MCF 10A (cell line): ENCODE results near the gene PELO. TPM values are rescaled to one million over a fixed set of nuclear protein-coding genes. Genes with fewer than 3 reads are reported as not detected.

ENCODE experiments used
- BruUV-seq: library from RNA; stranded (reverse); fragments of 400-500 nt; replicated peaks from 2 replicates; lab custom pipeline; 2021; lab: Mats Ljungman, UMichigan
- CTCF ChIA-PET: fragments of 300-600 bp; sonication (Branson Sonifier 250); formaldehyde crosslinking; extraction: SDS; loops from one replicate; lab custom pipeline; 2021; ENCODE audit warnings: antibody characterized with exemption, inconsistent platforms; lab: Yijun Ruan, JAX
- POLR2A ChIA-PET: fragments of 300-600, 350-650 bp; sonication (Branson Sonifier 250); formaldehyde crosslinking; extraction: SDS; loops from one replicate; lab custom pipeline; 2020; ENCODE audit warnings: antibody characterized with exemption, inconsistent platforms; lab: Yijun Ruan, JAX
- DNase-seq: peaks from one replicate; pipeline ENCODE4 v3.0.0-alpha.2; 2018; ENCODE audit not compliant: unreplicated experiment
- H3K27ac Mint-ChIP-seq: one replicate; pipeline ENCODE4 v1.8.0; 2022; ENCODE audit warnings: mild to moderate bottlenecking, low read depth, mixed read lengths; ENCODE audit not compliant: unreplicated experiment
- H3K27me3 Mint-ChIP-seq: one replicate; pipeline ENCODE4 v1.8.0; 2022; ENCODE audit warnings: mixed read lengths; ENCODE audit not compliant: insufficient read depth, unreplicated experiment
- H3K36me3 Mint-ChIP-seq: one replicate; pipeline ENCODE4 v1.8.0; 2022; ENCODE audit warnings: mild to moderate bottlenecking, moderate library complexity, mixed read lengths; ENCODE audit not compliant: insufficient read depth, unreplicated experiment
- H3K4me1 Mint-ChIP-seq: one replicate; pipeline ENCODE4 v1.8.0; 2022; ENCODE audit warnings: mixed read lengths; ENCODE audit not compliant: insufficient read depth, unreplicated experiment
- H3K4me3 Mint-ChIP-seq: one replicate; pipeline ENCODE4 v1.8.0; 2022; ENCODE audit warnings: mild to moderate bottlenecking, moderate library complexity, mixed read lengths; ENCODE audit not compliant: unreplicated experiment
- H3K9me3 Mint-ChIP-seq: one replicate; pipeline ENCODE4 v1.8.0; 2022; ENCODE audit warnings: mixed read lengths; ENCODE audit not compliant: unreplicated experiment
- CTCF ChIP-seq: fragments of 200-600 bp; IDR thresholded peaks from one replicate; pipeline ENCODE4 v1.8.0; 2022; ENCODE audit warnings: antibody characterized with exemption, mild to moderate bottlenecking; ENCODE audit not compliant: unreplicated experiment
- intact Hi-C: fragments of 100-400 bp; cut with micrococcal nuclease; formaldehyde crosslinking; loops from 2 replicates; pipeline ENCODE4 v1.14.1; 2022
- total RNA-seq: library from RNA; stranded (reverse); gene quantifications from 2 replicates; pipeline ENCODE4 v1.2.3, GENCODE V29; 2022

PELO gene
- total RNA-seq, 1 experiment from 2014 or later, result 22.5 TPM

GRCh38 chr5:52760695-52761366, 26.9 kb upstream of the PELO start:
- BruUV-seq, result no TSS peak
- Mint-ChIP-seq H3K4me1 (no peaks in the 10 kb centered on the region), H3K36me3 (no peaks in the 10 kb centered on the region), H3K27ac (no peak overlapping the region), H3K27me3 (no peaks in the 10 kb centered on the region), H3K9me3 (no peaks in the 10 kb centered on the region), H3K4me3 (no peak overlapping the region)
- intact Hi-C loops, result no loop called here
- no peak for DNase-seq
- POLR2A ChIA-PET, result no interaction called here
- TF ChIP-seq CTCF, result no peak
- CTCF ChIA-PET, result no interaction called here

GRCh38 chr5:52767217-52767743, 20.4 kb upstream of the PELO start:
- POLR2A ChIA-PET, result interaction anchor here (0.6 kb wide), 1 partner anchor 1755 kb away, joined by 3 read pairs; no protein-coding TSS in a partner anchor
- Mint-ChIP-seq H3K27ac (no peak overlapping the region), H3K36me3 (no peaks in the 10 kb centered on the region), H3K9me3 (no peaks in the 10 kb centered on the region), H3K27me3 (no peaks in the 10 kb centered on the region), H3K4me3 (no peak overlapping the region), H3K4me1 (no peaks in the 10 kb centered on the region)
- intact Hi-C loops, result no loop called here
- no TSS peak for BruUV-seq
- TF ChIP-seq CTCF, result no peak
- DNase-seq, result no peak
- CTCF ChIA-PET, result interaction anchor here (0.6 to 1.2 kb wide), 3 partner anchors 14 to 177 kb away, joined by 3 to 5 read pairs (median 4); no protein-coding TSS in a partner anchor

- Mint-ChIP-seq H3K27ac (no peak overlapping the region), H3K27me3 (no peaks in the 10 kb centered on the region), H3K4me3 (no peak overlapping the region), H3K4me1 (no peaks in the 10 kb centered on the region), H3K36me3 (no peaks in the 10 kb centered on the region), H3K9me3 (no peaks in the 10 kb centered on the region)
- TF ChIP-seq CTCF, result no peak
- ChIA-PET CTCF (interaction anchor here (0.6 to 1.2 kb wide), 2 partner anchors 13 to 22 kb away, joined by 3 to 5 read pairs; no protein-coding TSS in a partner anchor), POLR2A (interaction anchor here (0.6 kb wide), 1 partner anchor 1754 kb away, joined by 3 read pairs; no protein-coding TSS in a partner anchor)
- BruUV-seq, result no TSS peak
- intact Hi-C loops, result no loop called here
- DNase-seq, result no peak
Measured at GRCh38 chr5:52767766-52768480, 19.8 kb upstream of the PELO start.

- no peak for DNase-seq
- Mint-ChIP-seq H3K27me3 (peaks cover 6% of the 10 kb centered on the region), H3K4me1 (no peaks in the 10 kb centered on the region), H3K9me3 (no peaks in the 10 kb centered on the region), H3K36me3 (no peaks in the 10 kb centered on the region), H3K27ac (no peak overlapping the region), H3K4me3 (no peak overlapping the region)
- POLR2A ChIA-PET, result no interaction called here
- BruUV-seq, result no TSS peak
- CTCF ChIA-PET, result interaction anchor here (0.6 kb wide), 1 partner anchor 62 kb away, joined by 4 read pairs; no protein-coding TSS in a partner anchor
- TF ChIP-seq CTCF, result no peak
- intact Hi-C loops, result no loop called here
Measured at GRCh38 chr5:52769061-52769460, 18.7 kb upstream of the PELO start.
